ENCODE measurements around the gene CAB39L. TPM values are rescaled to one million over a fixed set of nuclear protein-coding genes. Genes with fewer than 3 reads are reported as not detected.

Gene CAB39L
- total RNA-seq, 4 donors from 2014 or later: 75.4 to 119 (median 81.8) TPM

GRCh38 chr13:49354719-49355118 is 89.1 kb downstream of the CAB39L start:
- no peak for DNase-seq (ENCODE audit: extremely low spot score)
- TF ChIP-seq EP300 (IDR thresholded peaks at IDR 0.05): no peak
- no peak for TF ChIP-seq POLR2A (IDR thresholded peaks at IDR 0.05; ENCODE audit: low read depth)
- TF ChIP-seq POLR2AphosphoS5 (IDR thresholded peaks at IDR 0.05): no peak
- TF ChIP-seq, protein P1, sequence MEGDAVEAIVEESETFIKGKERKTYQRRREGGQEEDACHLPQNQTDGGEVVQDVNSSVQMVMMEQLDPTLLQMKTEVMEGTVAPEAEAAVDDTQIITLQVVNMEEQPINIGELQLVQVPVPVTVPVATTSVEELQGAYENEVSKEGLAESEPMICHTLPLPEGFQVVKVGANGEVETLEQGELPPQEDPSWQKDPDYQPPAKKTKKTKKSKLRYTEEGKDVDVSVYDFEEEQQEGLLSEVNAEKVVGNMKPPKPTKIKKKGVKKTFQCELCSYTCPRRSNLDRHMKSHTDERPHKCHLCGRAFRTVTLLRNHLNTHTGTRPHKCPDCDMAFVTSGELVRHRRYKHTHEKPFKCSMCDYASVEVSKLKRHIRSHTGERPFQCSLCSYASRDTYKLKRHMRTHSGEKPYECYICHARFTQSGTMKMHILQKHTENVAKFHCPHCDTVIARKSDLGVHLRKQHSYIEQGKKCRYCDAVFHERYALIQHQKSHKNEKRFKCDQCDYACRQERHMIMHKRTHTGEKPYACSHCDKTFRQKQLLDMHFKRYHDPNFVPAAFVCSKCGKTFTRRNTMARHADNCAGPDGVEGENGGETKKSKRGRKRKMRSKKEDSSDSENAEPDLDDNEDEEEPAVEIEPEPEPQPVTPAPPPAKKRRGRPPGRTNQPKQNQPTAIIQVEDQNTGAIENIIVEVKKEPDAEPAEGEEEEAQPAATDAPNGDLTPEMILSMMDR (IDR thresholded peaks at IDR 0.05): no peak
- H3K4me1 ChIP-seq: peaks cover 3 to 32% (median 21%) of the 10 kb centered on the region in 4 donors
- no peaks in the 10 kb centered on the region for H3K9me3 ChIP-seq
- no peaks in the 10 kb centered on the region for H3K27me3 ChIP-seq
- peaks cover 13 to 31% (median 15%) of the 10 kb centered on the region in 4 donors for H3K36me3 ChIP-seq
- WGBS: 84% methylated on average over 1 of the region's 1 CpG
- peak overlapping the region; percentile 6 to 76 (median 58) for H3K27ac ChIP-seq (replicated peaks in 1 of 4)
- intact Hi-C loops (cut with DNase I): loop anchor here (5.0 kb wide), 2 partner anchors 37 to 43 kb away; no protein-coding TSS in a partner anchor
- no peak overlapping the region for H3K4me3 ChIP-seq

DNA sequence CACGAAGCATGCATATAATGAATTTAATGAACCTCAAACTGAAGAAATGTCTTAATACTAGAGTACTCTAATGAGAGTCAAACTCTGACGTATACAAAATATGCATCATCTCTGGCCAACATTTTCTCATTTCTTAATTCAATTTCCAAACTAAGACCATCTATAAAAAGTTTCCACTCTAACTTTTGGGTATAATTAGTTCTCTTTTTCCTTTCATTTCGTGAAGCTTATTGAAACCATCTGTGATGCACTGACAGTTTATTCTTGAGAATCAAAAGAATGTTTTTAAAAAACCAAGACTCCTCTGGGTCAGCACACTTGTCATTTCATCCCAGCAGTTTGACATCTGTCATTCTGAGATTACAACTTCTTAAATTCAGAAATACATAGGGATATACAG is 90.0 kb downstream of the CAB39L start:
- WGBS: 75% methylated on average over 3 of the region's 3 CpGs
- peaks cover 3 to 32% (median 21%) of the 10 kb centered on the region in 4 donors for H3K4me1 ChIP-seq

GRCh38 chr13:49351871-49352270 is 92.0 kb downstream of the CAB39L start:
- intact Hi-C loops (cut with DNase I): loop anchor here (5.0 kb wide), 1 partner anchor 35 kb away; no protein-coding TSS in a partner anchor
- Histone ChIP-seq H3K27ac (replicated peaks in 1 of 4) (no peak overlapping the region), H3K27me3 (no peaks in the 10 kb centered on the region), H3K9me3 (no peaks in the 10 kb centered on the region), H3K4me1 (peaks cover 0 to 20% (median 11%) of the 10 kb centered on the region in 4 donors), H3K36me3 (peaks cover 7 to 26% (median 9%) of the 10 kb centered on the region in 4 donors), H3K4me3 (no peak overlapping the region)
- WGBS: 68% methylated on average over 2 of the region's 2 CpGs
- TF ChIP-seq POLR2A (IDR thresholded peaks at IDR 0.05; ENCODE audit: low read depth) (no peak), EP300 (IDR thresholded peaks at IDR 0.05) (no peak), POLR2AphosphoS5 (IDR thresholded peaks at IDR 0.05) (no peak)
- TF ChIP-seq, protein P1 (IDR thresholded peaks at IDR 0.05): no peak
- DNase-seq (ENCODE audit: extremely low spot score): no peak

More for the DNA sequence above, 90.0 kb downstream of the CAB39L start:
- DNase-seq (ENCODE audit: extremely low spot score): no peak
- Histone ChIP-seq H3K36me3 (peaks cover 8 to 26% (median 9%) of the 10 kb centered on the region in 4 donors), H3K27me3 (no peaks in the 10 kb centered on the region), H3K9me3 (no peaks in the 10 kb centered on the region), H3K27ac (replicated peaks in 1 of 4) (peak overlapping the region in 3 of 4 donors; percentile 6 to 20 (median 18)), H3K4me3 (no peak overlapping the region)
- intact Hi-C loops (cut with DNase I): loop anchor here (5.0 kb wide), 1 partner anchor 37 kb away; no protein-coding TSS in a partner anchor
- TF ChIP-seq POLR2AphosphoS5 (IDR thresholded peaks at IDR 0.05): no peak

GRCh38 chr13:49348751-49349150 is 95.1 kb downstream of the CAB39L start:
- H3K27me3 ChIP-seq: no peaks in the 10 kb centered on the region
- H3K36me3 ChIP-seq: peaks cover 7 to 29% (median 10%) of the 10 kb centered on the region in 4 donors
- no peak for DNase-seq (ENCODE audit: extremely low spot score)
- no peak overlapping the region for H3K27ac ChIP-seq (replicated peaks in 1 of 4)
- no peak overlapping the region for H3K4me3 ChIP-seq
- H3K9me3 ChIP-seq: no peaks in the 10 kb centered on the region
- TF ChIP-seq POLR2AphosphoS5 (IDR thresholded peaks at IDR 0.05) (no peak), POLR2A (IDR thresholded peaks at IDR 0.05; ENCODE audit: low read depth) (no peak), EP300 (IDR thresholded peaks at IDR 0.05) (no peak)
- TF ChIP-seq, protein P1 (IDR thresholded peaks at IDR 0.05): no peak
- 79% methylated on average over 7 of the region's 7 CpGs for WGBS
- intact Hi-C loops (cut with DNase I): no loop called here
- H3K4me1 ChIP-seq: no peaks in the 10 kb centered on the region

DNA sequence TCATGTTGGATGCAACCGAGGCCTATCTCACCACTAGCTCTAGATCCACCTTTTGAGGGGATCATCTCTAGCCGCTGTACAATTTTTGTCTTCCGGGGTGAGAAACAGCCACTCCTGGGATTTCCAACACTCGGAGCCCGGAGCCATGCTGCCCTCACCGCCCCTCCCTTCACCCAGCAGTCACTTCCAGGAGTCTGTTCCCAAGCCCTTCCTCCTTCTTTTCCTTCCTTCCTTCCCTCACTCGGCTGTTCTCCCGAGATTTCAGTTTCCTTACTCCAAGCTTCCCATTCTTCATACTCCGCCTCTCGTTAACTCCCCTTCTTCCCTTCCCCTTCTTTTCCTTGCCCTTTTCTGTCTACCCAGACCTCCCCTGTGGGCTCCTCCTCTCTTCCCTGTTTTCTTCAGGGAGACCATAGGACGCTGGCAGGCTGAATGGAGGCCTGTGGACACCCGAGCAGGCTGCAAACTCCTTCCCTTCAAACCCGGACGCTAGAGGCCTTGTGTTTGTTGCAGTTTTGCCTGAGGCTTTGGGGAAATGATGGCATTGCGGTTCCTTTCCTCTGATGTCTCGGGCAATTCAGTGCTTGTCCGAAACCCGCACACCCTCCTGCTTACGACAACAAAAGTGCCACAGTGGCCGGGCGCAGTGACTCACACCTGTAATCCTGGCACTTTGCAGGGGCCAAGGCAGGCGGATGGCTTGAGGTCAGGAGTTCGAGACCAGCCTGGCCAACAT is 96.0 kb downstream of the CAB39L start:
- H3K36me3 ChIP-seq: peaks cover 7 to 39% (median 11%) of the 10 kb centered on the region in 4 donors
- H3K27me3 ChIP-seq: no peaks in the 10 kb centered on the region
- H3K4me1 ChIP-seq: no peaks in the 10 kb centered on the region
- 90% methylated on average over 14 of the region's 23 CpGs for WGBS
- TF ChIP-seq, protein P1 (IDR thresholded peaks at IDR 0.05): no peak
- TF ChIP-seq POLR2A (IDR thresholded peaks at IDR 0.05; ENCODE audit: low read depth): no peak
- no peak for TF ChIP-seq POLR2AphosphoS5 (IDR thresholded peaks at IDR 0.05)
- TF ChIP-seq EP300 (IDR thresholded peaks at IDR 0.05): no peak
- no peak overlapping the region for H3K27ac ChIP-seq (replicated peaks in 1 of 4)
- no peak overlapping the region for H3K4me3 ChIP-seq
- no peak for DNase-seq (ENCODE audit: extremely low spot score)
- H3K9me3 ChIP-seq: no peaks in the 10 kb centered on the region
- intact Hi-C loops (cut with DNase I): no loop called here
